HEK293 (cell line): Measurements from ENCODE around the gene AKT1.

ENCODE experiments used
- FEZF1 ChIP-seq: fragments of 450-650 bp; formaldehyde crosslinking; IDR thresholded peaks from 2 replicates; pipeline ENCODE4 v1.5.1; 2016; ENCODE audit warnings: missing biosample characterization, missing genetic modification characterization
- ZNF169 ChIP-seq: fragments of 450-650 bp; formaldehyde crosslinking; IDR thresholded peaks from 2 replicates; pipeline ENCODE4 v1.5.1; 2016; ENCODE audit warnings: missing biosample characterization, missing genetic modification characterization
- TF ChIP-seq, protein P1 (sequence below): fragments of 450-650 bp; formaldehyde crosslinking; IDR thresholded peaks from 2 replicates; pipeline ENCODE4 v1.5.1; 2016; ENCODE audit warnings: missing biosample characterization, missing genetic modification characterization
- TF ChIP-seq, protein P2 (sequence below): fragments of 450-650 bp; formaldehyde crosslinking; IDR thresholded peaks from 2 replicates; pipeline ENCODE4 v1.5.1; 2016; ENCODE audit warnings: missing biosample characterization, missing genetic modification characterization, borderline replicate concordance

DNA sequence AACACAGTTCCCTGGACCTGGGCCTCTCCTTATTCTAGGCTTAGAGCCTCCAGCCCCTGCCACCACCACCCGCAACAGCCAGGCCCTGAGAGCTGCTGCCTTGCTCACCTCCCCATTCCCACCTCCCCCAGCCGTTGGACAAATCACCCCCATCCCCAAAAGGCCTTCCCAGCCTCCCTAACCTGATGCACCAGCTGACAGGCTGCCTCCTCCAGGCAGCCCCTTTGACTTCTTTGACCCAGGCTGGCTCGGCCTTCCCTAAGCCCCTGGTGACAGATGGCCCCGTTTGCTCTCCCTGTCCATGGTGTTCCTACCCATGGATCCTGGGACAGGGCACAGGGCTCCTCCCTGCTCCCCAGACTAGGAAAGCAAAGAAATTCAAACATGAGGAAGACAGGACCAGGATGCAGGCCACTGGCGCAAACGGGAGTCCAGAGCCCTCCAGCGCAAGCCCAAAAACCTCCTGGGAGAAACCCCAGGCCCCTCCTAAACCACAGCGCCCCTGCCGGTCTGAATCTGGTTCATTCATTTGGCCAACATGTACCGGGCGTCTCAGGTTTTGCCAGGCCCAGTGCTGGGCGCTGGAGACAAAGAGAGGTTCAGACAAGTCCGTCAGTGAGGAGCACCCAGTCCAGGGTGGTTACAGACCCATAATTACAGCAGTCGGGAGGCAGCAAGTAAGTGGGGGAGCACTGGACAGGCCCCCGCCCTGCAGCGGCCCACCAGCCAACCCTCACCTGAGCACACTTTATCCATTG, 2.4 kb downstream of the AKT1 start:
- TF ChIP-seq, protein P1, sequence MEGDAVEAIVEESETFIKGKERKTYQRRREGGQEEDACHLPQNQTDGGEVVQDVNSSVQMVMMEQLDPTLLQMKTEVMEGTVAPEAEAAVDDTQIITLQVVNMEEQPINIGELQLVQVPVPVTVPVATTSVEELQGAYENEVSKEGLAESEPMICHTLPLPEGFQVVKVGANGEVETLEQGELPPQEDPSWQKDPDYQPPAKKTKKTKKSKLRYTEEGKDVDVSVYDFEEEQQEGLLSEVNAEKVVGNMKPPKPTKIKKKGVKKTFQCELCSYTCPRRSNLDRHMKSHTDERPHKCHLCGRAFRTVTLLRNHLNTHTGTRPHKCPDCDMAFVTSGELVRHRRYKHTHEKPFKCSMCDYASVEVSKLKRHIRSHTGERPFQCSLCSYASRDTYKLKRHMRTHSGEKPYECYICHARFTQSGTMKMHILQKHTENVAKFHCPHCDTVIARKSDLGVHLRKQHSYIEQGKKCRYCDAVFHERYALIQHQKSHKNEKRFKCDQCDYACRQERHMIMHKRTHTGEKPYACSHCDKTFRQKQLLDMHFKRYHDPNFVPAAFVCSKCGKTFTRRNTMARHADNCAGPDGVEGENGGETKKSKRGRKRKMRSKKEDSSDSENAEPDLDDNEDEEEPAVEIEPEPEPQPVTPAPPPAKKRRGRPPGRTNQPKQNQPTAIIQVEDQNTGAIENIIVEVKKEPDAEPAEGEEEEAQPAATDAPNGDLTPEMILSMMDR (tag by site-specific recombination) = no peak
- TF ChIP-seq ZNF169 (no peak), FEZF1 (tag by site-specific recombination) (no peak)
- TF ChIP-seq, protein P2, sequence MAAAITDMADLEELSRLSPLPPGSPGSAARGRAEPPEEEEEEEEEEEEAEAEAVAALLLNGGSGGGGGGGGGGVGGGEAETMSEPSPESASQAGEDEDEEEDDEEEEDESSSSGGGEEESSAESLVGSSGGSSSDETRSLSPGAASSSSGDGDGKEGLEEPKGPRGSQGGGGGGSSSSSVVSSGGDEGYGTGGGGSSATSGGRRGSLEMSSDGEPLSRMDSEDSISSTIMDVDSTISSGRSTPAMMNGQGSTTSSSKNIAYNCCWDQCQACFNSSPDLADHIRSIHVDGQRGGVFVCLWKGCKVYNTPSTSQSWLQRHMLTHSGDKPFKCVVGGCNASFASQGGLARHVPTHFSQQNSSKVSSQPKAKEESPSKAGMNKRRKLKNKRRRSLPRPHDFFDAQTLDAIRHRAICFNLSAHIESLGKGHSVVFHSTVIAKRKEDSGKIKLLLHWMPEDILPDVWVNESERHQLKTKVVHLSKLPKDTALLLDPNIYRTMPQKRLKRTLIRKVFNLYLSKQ (tag by site-specific recombination) = no peak
